Endothelial cell (in vitro differentiated cells): ENCODE measurements around the gene RAPGEF1. TPM values are rescaled to one million over a fixed set of nuclear protein-coding genes. Genes with fewer than 3 reads are reported as not detected.
"Not testable (repeated sequence)": the region's sequence is repeated elsewhere in the genome, so short reads cannot be mapped to it uniquely, and the experiment has no call there.

ENCODE experiments used
- DNase-seq: peaks from one replicate; pipeline ENCODE4 v3.0.0; 2021; ENCODE audit warnings: low spot score
- H3K27ac Mint-ChIP-seq: one replicate; pipeline ENCODE4 v1.8.0; 2021; ENCODE audit warnings: mixed read lengths, inconsistent platforms; ENCODE audit not compliant: unreplicated experiment
- H3K27me3 Mint-ChIP-seq: one replicate; pipeline ENCODE4 v1.8.0; 2021; ENCODE audit warnings: mild to moderate bottlenecking, moderate library complexity, mixed read lengths, inconsistent platforms; ENCODE audit not compliant: unreplicated experiment
- H3K36me3 Mint-ChIP-seq: one replicate; pipeline ENCODE4 v1.8.0; 2021; ENCODE audit warnings: mild to moderate bottlenecking, low read depth, mixed read lengths, inconsistent platforms; ENCODE audit not compliant: unreplicated experiment
- H3K4me1 Mint-ChIP-seq: one replicate; pipeline ENCODE4 v1.8.0; 2021; ENCODE audit warnings: mild to moderate bottlenecking, mixed read lengths, inconsistent platforms; ENCODE audit not compliant: unreplicated experiment
- H3K4me3 Mint-ChIP-seq: one replicate; pipeline ENCODE4 v1.8.0; 2021; ENCODE audit warnings: mild to moderate bottlenecking, mixed read lengths, inconsistent platforms; ENCODE audit not compliant: unreplicated experiment
- H3K9me3 Mint-ChIP-seq: one replicate; pipeline ENCODE4 v1.8.0; 2021; ENCODE audit warnings: mixed read lengths, inconsistent platforms; ENCODE audit not compliant: unreplicated experiment
- CTCF ChIP-seq: fragments of 200-600 bp; sonication (generic); IDR thresholded peaks from one replicate; pipeline ENCODE4 v1.5.0; 2021; ENCODE audit warnings: antibody characterized with exemption; ENCODE audit not compliant: unreplicated experiment
- total RNA-seq: library from RNA; stranded (reverse); fragmentation: NEBNext Ultra II Directional; extraction: Animal tissue kit (Norgen Biotek cat#: 25700); gene quantifications from one replicate; pipeline ENCODE4 v1.2.1, GENCODE V29; 2021; ENCODE audit not compliant: unreplicated experiment

The RAPGEF1 gene
- total RNA-seq, 1 donor from 2014 or later, result 226 TPM

DNA sequence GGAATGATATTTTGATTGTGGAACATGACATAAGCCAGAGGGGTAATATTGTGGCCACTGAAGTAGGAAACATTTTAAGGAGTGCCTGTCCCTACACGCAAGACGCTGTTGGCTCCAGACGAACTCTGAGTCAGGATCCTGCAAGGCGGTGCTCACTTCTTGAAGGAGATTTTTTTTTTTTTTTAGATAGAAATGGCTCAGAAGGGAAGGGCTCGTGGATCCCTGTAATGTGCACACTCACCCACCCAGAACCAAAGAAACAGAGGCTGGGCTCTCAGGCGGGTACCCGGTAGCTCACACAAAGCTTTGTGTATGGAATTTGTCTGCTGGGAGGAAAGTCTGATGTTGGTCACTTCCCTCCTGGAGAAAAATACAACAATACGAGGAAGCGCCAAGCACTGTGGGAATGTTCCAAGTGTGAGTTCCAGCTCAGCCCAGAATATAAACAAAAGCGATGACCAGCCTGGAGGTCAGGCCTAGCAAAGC lies 25.7 kb downstream of the RAPGEF1 start:
- Mint-ChIP-seq H3K27ac (peak overlapping the region; percentile 99), H3K4me3 (no peak overlapping the region)

DNA sequence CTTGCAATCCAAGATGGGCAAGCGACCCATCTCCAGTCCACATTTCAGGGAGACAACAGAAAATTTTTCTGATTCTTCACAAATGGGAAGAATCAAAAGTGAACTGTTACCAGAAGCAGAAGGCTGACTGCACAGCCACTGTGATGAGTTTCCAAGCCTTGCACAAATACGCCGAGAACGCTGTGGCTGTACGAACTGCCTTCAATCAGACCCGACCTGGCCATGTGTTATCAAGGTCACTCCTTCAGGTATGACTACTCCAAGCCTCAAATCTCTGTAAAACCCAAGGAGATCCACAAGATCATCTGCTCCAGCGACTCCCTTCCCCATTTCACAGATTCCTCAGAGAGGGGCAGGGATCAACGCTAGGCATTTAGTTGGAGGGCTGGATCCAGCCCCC lies 26.9 kb downstream of the RAPGEF1 start:
- Mint-ChIP-seq H3K27me3 (peaks cover 4% of the 10 kb centered on the region), H3K4me3 (no peak overlapping the region)

More for the DNA sequence above, 25.7 kb downstream of the RAPGEF1 start:
- no peak for TF ChIP-seq CTCF
- peak; percentile 59 for DNase-seq
- H3K27me3 Mint-ChIP-seq, result peaks cover 4% of the 10 kb centered on the region
- peaks cover 84% of the 10 kb centered on the region for H3K4me1 Mint-ChIP-seq
- H3K9me3 Mint-ChIP-seq, result no peaks in the 10 kb centered on the region
- H3K36me3 Mint-ChIP-seq, result peaks cover 24% of the 10 kb centered on the region

DNA sequence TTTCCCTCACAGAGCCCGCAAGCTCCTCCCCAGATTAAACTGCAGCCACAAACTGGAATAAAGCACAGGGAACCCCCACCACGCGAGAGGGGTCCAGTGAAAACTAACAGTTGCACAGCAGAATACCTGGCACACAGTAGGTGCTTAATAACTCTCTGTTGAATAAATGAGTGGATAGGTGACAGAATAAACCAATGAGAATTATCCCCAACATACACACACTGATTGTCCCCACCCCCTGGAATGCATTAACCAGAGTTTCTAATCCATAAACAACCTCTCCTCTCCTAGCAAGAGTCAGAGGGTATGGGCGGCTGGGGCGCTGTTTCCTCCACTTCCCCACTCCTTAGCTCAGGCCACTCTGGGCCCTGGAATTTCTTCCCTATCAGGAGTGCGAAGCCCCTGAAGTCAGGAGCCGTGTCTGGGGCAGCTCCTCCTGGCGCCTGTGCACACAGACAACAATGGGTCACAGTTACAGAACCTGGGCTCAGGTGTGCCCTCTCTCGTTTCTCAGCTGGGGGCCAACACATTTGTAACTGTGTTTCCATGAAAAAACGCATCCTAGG lies 27.6 kb downstream of the RAPGEF1 start:
- H3K36me3 Mint-ChIP-seq, result peaks cover 17% of the 10 kb centered on the region
- DNase-seq, result no peak
- H3K27me3 Mint-ChIP-seq, result peaks cover 4% of the 10 kb centered on the region
- peaks cover 80% of the 10 kb centered on the region for H3K4me1 Mint-ChIP-seq
- no peaks in the 10 kb centered on the region for H3K9me3 Mint-ChIP-seq
- peak overlapping the region; percentile 99 for H3K27ac Mint-ChIP-seq
- no peak for TF ChIP-seq CTCF
- no peak overlapping the region for H3K4me3 Mint-ChIP-seq

More for the DNA sequence above, 26.9 kb downstream of the RAPGEF1 start:
- no peak for TF ChIP-seq CTCF
- H3K4me1 Mint-ChIP-seq, result peaks cover 80% of the 10 kb centered on the region
- H3K36me3 Mint-ChIP-seq, result peaks cover 21% of the 10 kb centered on the region
- H3K27ac Mint-ChIP-seq, result peak overlapping the region; percentile 99
- H3K9me3 Mint-ChIP-seq, result no peaks in the 10 kb centered on the region
- no peak for DNase-seq

DNA sequence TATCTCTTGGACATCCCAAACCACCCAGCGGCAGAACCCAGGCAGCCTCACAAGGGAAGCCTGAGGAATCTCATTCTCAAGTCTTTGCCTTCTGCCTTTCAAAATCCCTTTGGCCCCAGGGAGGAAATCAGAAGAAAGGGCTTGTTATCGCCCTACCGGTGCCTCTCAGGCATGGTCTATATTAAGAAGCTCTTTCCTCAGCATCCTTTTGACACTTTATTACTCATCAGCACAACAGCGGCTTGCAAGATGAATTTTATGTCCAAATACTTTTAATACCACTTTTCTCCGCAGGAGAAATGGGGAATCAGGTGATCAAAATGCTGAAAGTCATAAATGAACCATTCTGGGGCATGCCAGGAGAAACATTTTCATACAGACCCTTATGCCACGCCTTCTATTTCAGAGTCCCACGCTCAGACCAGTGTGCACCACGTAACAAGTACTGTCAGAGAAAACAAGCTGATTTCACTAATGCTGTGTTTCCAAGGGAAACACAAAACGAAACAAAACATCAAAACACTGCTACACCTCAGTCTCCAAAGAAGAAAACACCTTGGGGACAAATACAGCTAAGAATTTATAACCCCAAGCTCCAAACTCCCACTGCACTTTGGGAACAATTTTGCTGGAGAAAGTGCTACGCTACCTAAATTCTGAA lies 30.0 kb downstream of the RAPGEF1 start:
- Mint-ChIP-seq H3K4me1 (peaks cover 80% of the 10 kb centered on the region), H3K27ac (peak overlapping the region; percentile 92), H3K4me3 (peak overlapping the region; percentile 47), H3K36me3 (peaks cover 7% of the 10 kb centered on the region), H3K27me3 (no peaks in the 10 kb centered on the region), H3K9me3 (no peaks in the 10 kb centered on the region)
- no peak for TF ChIP-seq CTCF
- DNase-seq, result no peak

DNA sequence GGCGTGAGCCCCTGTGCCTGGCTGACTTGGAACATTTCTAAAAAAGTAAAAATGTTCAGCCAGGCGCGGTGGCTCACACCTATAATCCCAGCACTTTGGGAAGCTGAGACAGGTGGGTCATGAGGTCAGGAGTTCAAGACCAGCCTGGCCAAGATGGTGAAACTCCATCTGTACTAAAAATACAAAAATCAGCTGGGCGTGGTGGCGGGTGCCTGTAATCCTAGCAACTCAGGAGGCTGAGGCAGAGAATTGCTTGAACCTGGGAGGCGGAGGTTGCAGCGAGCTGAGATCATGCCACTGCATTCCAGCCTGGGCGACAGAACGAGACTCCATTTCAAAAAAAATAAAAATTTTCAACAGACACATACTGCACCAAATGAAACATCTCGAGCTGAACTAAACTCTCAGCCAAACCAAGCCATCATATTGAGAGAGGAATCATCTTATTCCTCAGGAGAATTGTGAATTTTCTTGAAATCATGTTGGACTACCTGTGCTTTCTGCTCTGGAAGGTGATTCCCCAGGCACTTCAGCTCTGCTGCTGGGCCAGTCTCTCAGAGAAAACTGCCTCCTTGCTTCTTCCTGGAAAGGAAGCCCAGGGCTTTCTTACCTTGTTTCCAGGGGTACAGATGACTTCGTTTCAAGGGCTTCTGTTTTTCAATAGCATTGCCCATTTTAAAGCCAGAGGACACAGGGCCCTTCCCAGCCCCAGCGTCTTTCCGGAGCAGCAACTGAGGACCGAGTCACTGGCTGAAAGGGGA lies 30.7 kb downstream of the RAPGEF1 start:
- Mint-ChIP-seq H3K4me3 (peak overlapping the region; percentile 47), H3K4me1 (peaks cover 80% of the 10 kb centered on the region), H3K27ac (peak overlapping the region; percentile 92)
- H3K27me3 Mint-ChIP-seq, H3K9me3 Mint-ChIP-seq, H3K36me3 Mint-ChIP-seq, DNase-seq: not testable (repeated sequence)
